PC-9 (cell line): ENCODE data around the gene RBCK1. TPM values are rescaled to one million over a fixed set of nuclear protein-coding genes. Genes with fewer than 3 reads are reported as not detected.

Experiments used
- BruUV-seq: library from RNA; stranded (reverse); fragments of 400-500 nt; replicated peaks from 2 replicates; lab custom pipeline; 2021; lab: Mats Ljungman, UMichigan
- CTCF ChIA-PET: fragments of 300-600 bp; sonication (Branson Sonifier 250); formaldehyde crosslinking; loops from one replicate; lab custom pipeline; 2022; ENCODE audit warnings: antibody characterized with exemption; lab: Charles Lee
- POLR2A ChIA-PET: fragments of 300-600 bp; sonication (Branson Sonifier 250); formaldehyde crosslinking; loops from one replicate; lab custom pipeline; 2022; ENCODE audit warnings: antibody characterized with exemption; ENCODE audit not compliant: unreplicated experiment; lab: Charles Lee
- DNase-seq, 2 experiments: peaks; one replicate each; pipeline versions ENCODE4 v3.0.0 to v3.0.0-alpha.2; 2015 to 2022; ENCODE audit warnings: mixed read lengths in 1 of 2
- H2AFZ ChIP-seq: fragments of 200-600 bp; sonication (generic); 2 replicates; pipeline ENCODE4 v1.8.1; 2017; ENCODE audit warnings: antibody characterized with exemption
- H3F3A ChIP-seq: fragments of 200-600 bp; sonication (generic); 2 replicates; pipeline ENCODE4 v1.8.1; 2017; ENCODE audit warnings: antibody characterized with exemption, mild to moderate bottlenecking, low read depth; ENCODE audit not compliant: insufficient read depth
- H3K27ac ChIP-seq: fragments of 200-600 bp; sonication (generic); 2 replicates; pipeline ENCODE4 v1.6.1; 2016; ENCODE audit warnings: mixed run types
- H3K27me3 ChIP-seq: fragments of 200-600 bp; sonication (generic); 2 replicates; pipeline ENCODE4 v1.6.1; 2016; ENCODE audit warnings: low read depth, mixed run types; ENCODE audit not compliant: insufficient read depth
- H3K36me3 ChIP-seq: fragments of 200-600 bp; sonication (generic); 2 replicates; pipeline ENCODE4 v1.6.1; 2016; ENCODE audit warnings: low read depth, mixed run types
- H3K4me1 ChIP-seq: fragments of 200-600 bp; sonication (generic); replicated peaks from 2 replicates; pipeline ENCODE4 v1.6.1; 2016; ENCODE audit warnings: mixed run types; ENCODE audit not compliant: insufficient read depth
- H3K4me2 ChIP-seq: fragments of 200-600 bp; sonication (generic); 2 replicates; pipeline ENCODE4 v1.6.1; 2017; ENCODE audit warnings: mixed run types
- H3K4me3 ChIP-seq: fragments of 200-600 bp; sonication (generic); 2 replicates; pipeline ENCODE4 v1.6.1; 2016; ENCODE audit warnings: mixed run types
- H3K79me2 ChIP-seq: fragments of 200-600 bp; sonication (generic); 2 replicates; pipeline ENCODE4 v1.6.1; 2017; ENCODE audit warnings: low read depth, mixed run types
- H3K9me2 ChIP-seq: fragments of 200-600 bp; sonication (generic); 2 replicates; pipeline ENCODE4 v1.8.1; 2017; ENCODE audit warnings: mild to moderate bottlenecking; ENCODE audit not compliant: insufficient read depth
- H3K9me3 ChIP-seq: fragments of 200-600 bp; sonication (generic); 2 replicates; pipeline ENCODE4 v1.8.1; 2016; ENCODE audit warnings: low read depth; ENCODE audit not compliant: insufficient read depth
- H4K20me1 ChIP-seq: fragments of 200-600 bp; sonication (generic); 2 replicates; pipeline ENCODE4 v1.8.1; 2017; ENCODE audit not compliant: insufficient read depth
- EZH2 ChIP-seq: fragments of 200-600 bp; sonication (generic); IDR thresholded peaks from 2 replicates; pipeline ENCODE4 v1.8.0; 2017; ENCODE audit warnings: antibody characterized with exemption, low read depth
- intact Hi-C: fragments of 100-400 bp; cut with micrococcal nuclease; formaldehyde crosslinking; loops from one replicate; pipeline ENCODE4 v1.10.0; 2022; ENCODE audit not compliant: unreplicated experiment
- total RNA-seq: library from RNA; stranded (reverse); gene quantifications from 2 replicates; pipeline ENCODE4 v1.2.3, GENCODE V29; 2021
- TF ChIP-seq, protein P1 (sequence below): fragments of 200-600 bp; sonication (generic); conservative IDR thresholded peaks from 2 replicates; pipeline ENCODE4 v1.6.1; 2017; ENCODE audit warnings: mixed run types, antibody characterized with exemption, mild to moderate bottlenecking, moderate library complexity

The RBCK1 gene
- total RNA-seq, 1 experiment from 2014 or later, result 176 TPM

GRCh38 chr20:399182-399707, 8.9 kb upstream of the RBCK1 start:
- Histone ChIP-seq H3K4me3 (no peak overlapping the region), H3F3A (peaks cover 91% of the 10 kb centered on the region), H3K9me3 (peaks cover 7% of the 10 kb centered on the region; the same call in 1 of the 2 replicates), H3K4me2 (no peak overlapping the region), H3K79me2 (peaks cover 18% of the 10 kb centered on the region), H3K4me1 (peaks cover 28% of the 10 kb centered on the region), H3K36me3 (peaks cover 36% of the 10 kb centered on the region), H4K20me1 (peaks cover 32% of the 10 kb centered on the region), H2AFZ (no peak overlapping the region), H3K27me3 (no peaks in the 10 kb centered on the region), H3K27ac (peak overlapping the region; percentile 96; the same call in 1 of the 2 replicates), H3K9me2 (no peaks in the 10 kb centered on the region)
- ChIA-PET POLR2A (interaction anchor here (0.6 kb wide), 1 partner anchor 16 kb away, joined by 3 read pairs; no protein-coding TSS in a partner anchor), CTCF (no interaction called here)
- TF ChIP-seq EZH2, result no peak
- TF ChIP-seq, protein P1, sequence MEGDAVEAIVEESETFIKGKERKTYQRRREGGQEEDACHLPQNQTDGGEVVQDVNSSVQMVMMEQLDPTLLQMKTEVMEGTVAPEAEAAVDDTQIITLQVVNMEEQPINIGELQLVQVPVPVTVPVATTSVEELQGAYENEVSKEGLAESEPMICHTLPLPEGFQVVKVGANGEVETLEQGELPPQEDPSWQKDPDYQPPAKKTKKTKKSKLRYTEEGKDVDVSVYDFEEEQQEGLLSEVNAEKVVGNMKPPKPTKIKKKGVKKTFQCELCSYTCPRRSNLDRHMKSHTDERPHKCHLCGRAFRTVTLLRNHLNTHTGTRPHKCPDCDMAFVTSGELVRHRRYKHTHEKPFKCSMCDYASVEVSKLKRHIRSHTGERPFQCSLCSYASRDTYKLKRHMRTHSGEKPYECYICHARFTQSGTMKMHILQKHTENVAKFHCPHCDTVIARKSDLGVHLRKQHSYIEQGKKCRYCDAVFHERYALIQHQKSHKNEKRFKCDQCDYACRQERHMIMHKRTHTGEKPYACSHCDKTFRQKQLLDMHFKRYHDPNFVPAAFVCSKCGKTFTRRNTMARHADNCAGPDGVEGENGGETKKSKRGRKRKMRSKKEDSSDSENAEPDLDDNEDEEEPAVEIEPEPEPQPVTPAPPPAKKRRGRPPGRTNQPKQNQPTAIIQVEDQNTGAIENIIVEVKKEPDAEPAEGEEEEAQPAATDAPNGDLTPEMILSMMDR, result no peak
- intact Hi-C loops, result no loop called here
- no peak for DNase-seq
- no TSS peak for BruUV-seq

GRCh38 chr20:400128-400453, 8.0 kb upstream of the RBCK1 start:
- DNase-seq, result no peak
- Histone ChIP-seq H3K4me1 (peaks cover 28% of the 10 kb centered on the region), H3K79me2 (peaks cover 10% of the 10 kb centered on the region; the same call in 1 of the 2 replicates), H3K9me2 (no peaks in the 10 kb centered on the region), H3K4me3 (no peak overlapping the region), H3K36me3 (peaks cover 28% of the 10 kb centered on the region), H3K9me3 (peaks cover 7% of the 10 kb centered on the region; the same call in 1 of the 2 replicates), H3K4me2 (peak overlapping the region; percentile 51), H3K27ac (peak overlapping the region; percentile 96), H2AFZ (no peak overlapping the region), H3K27me3 (no peaks in the 10 kb centered on the region), H4K20me1 (peaks cover 23% of the 10 kb centered on the region), H3F3A (peaks cover 82% of the 10 kb centered on the region)
- TF ChIP-seq, protein P1, result no peak
- no peak for TF ChIP-seq EZH2
- CTCF ChIA-PET, result interaction anchor here (0.6 kb wide), 1 partner anchor 1044 kb away, joined by 4 read pairs; no protein-coding TSS in a partner anchor
- no TSS peak for BruUV-seq
- POLR2A ChIA-PET, result interaction anchor here (0.6 kb wide), 1 partner anchor 44 kb away, joined by 7 read pairs; no protein-coding TSS in a partner anchor
- intact Hi-C loops, result no loop called here

DNA sequence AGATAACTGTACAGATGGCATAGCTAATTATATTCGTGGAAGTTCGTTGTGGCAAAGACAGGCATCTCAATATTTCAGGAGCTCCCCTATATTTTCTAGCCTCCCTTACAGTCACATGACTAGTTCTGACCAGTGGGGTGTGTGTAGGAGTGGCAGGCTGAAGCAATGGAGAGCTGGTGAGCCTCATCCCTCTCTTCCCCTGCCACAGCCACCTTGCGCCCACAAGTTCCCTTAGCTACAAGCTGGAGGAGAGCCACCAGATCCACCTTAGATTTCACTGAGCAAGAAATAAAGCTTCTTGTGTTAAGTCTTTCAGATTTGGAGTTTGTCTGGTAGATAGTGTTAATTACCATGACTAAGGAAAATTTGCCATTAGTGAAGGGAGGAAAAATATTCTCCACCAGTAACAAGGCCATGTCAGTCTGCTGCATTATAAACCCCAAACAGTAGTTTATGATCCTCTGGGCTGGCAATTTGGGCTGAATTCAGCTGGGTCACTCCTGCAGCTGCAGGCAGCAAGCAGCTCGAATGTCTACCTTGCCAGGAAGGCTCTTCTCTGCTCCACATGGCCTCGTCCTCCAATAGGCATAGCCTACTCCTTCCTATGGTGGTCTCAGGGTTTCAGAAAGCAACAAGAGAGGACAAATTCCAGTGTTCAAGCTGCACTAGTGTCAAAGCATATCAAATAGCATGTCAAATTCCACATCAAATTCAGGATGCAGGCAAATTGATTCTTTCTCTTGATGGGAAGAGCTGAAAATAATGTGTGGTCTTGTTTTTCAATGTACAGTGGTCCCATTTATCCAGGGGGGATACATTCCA, 7.4 kb upstream of the RBCK1 start:
- H3K9me3 ChIP-seq, result peaks cover 7% of the 10 kb centered on the region; the same call in 1 of the 2 replicates
- H3K9me2 ChIP-seq, result no peaks in the 10 kb centered on the region
- H3K4me1 ChIP-seq, result peaks cover 28% of the 10 kb centered on the region
- ChIA-PET POLR2A (interaction anchor here (0.6 kb wide), 1 partner anchor 44 kb away, joined by 7 read pairs; no protein-coding TSS in a partner anchor), CTCF (interaction anchor here (0.6 to 1.3 kb wide), 4 partner anchors 12 to 1044 kb away, joined by 4 to 13 read pairs (median 5); no protein-coding TSS in a partner anchor)
- peaks cover 22% of the 10 kb centered on the region for H3K36me3 ChIP-seq
- BruUV-seq, result TSS peak; percentile 78
- H3F3A ChIP-seq, result peaks cover 77% of the 10 kb centered on the region
- 0 out of 2 replicates have a peak, but pooled peaks cover 4% of the 10 kb centered on the region for H3K79me2 ChIP-seq
- peak overlapping the region; percentile 51 for H3K4me2 ChIP-seq
- H4K20me1 ChIP-seq, result peaks cover 18% of the 10 kb centered on the region
- no peak for DNase-seq
- no peak overlapping the region for H2AFZ ChIP-seq
- TF ChIP-seq EZH2, result no peak
- TF ChIP-seq, protein P1, result no peak
- intact Hi-C loops, result no loop called here
- H3K27me3 ChIP-seq, result no peaks in the 10 kb centered on the region
- no peak overlapping the region for H3K4me3 ChIP-seq
- peak overlapping the region; percentile 96 for H3K27ac ChIP-seq
